Tibial nerve (tissue), 4 donors: ENCODE measurements around the gene DHRS4. TPM values are rescaled to one million over a fixed set of nuclear protein-coding genes. Genes with fewer than 3 reads are reported as not detected.

Experiments
- DNase-seq, 2 donors: peaks; one replicate each; pipeline ENCODE4 v3.0.0-alpha.2; 2019; ENCODE audit warnings: low spot score in 2 of 2
- H3K27ac ChIP-seq, 4 donors: fragments of 200-600 bp; sonication (generic) in 3 of 4; one replicate each; pipeline ENCODE4 v1.5.1; 2017 to 2019; ENCODE audit warnings: mild to moderate bottlenecking in 1 of 4
- H3K27me3 ChIP-seq, 2 donors: fragments of 200-600 bp; sonication (generic) in 1 of 2; one replicate each; pipeline versions ENCODE4 v1.5.1 to v1.6.0; 2017 to 2019
- H3K36me3 ChIP-seq, 3 donors: fragments of 200-600 bp; sonication (generic); one replicate each; pipeline ENCODE4 v1.5.1; 2018 to 2019
- H3K4me1 ChIP-seq, 4 donors: fragments of 200-600 bp; sonication (generic) in 3 of 4; one replicate each; pipeline ENCODE4 v1.5.1; 2017 to 2019
- H3K4me3 ChIP-seq, 4 donors: fragments of 200-600 bp; sonication (generic) in 3 of 4; one replicate each; pipeline ENCODE4 v1.5.1; 2017 to 2019; ENCODE audit warnings: mild to moderate bottlenecking in 1 of 4, moderate library complexity in 1 of 4
- H3K9me3 ChIP-seq, 4 donors: fragments of 200-600 bp; sonication (generic) in 3 of 4; one replicate each; pipeline ENCODE4 v1.5.1; 2017 to 2019
- EP300 ChIP-seq, 2 donors: sonication (generic); formaldehyde crosslinking; IDR thresholded peaks; one replicate each; pipeline ENCODE4 v1.6.1; 2017; ENCODE audit warnings: antibody characterized with exemption in 2 of 2, mild to moderate bottlenecking in 1 of 2
- POLR2A ChIP-seq, 2 donors: fragments of 450-650 bp; IDR thresholded peaks; one replicate each; pipeline ENCODE4 v1.6.1; 2017; ENCODE audit warnings: antibody characterized with exemption in 2 of 2, mild to moderate bottlenecking in 2 of 2, moderate library complexity in 2 of 2
- WGBS, 2 donors: methylation state at CpG; one replicate each; pipeline ENCODE4 v1.1.5; 2018; 5-methylcytosine and 5-hydroxymethylcytosine counted together
- total RNA-seq, 4 donors: library from RNA; depleted of rRNA; stranded (reverse); fragments of >200 nt; gene quantifications; one replicate each; pipeline ENCODE4 v1.1.0, GENCODE V29; 2016
- TF ChIP-seq, protein P1 (sequence below), 5 experiments: fragments of 200-600 bp in 3 of 5; fragments of 450-650 bp in 2 of 5; sonication (generic) in 3 of 5; IDR thresholded peaks; one replicate each; pipeline ENCODE4 v1.5.1; 2016 to 2019; ENCODE audit warnings: antibody characterized with exemption in 5 of 5, mild to moderate bottlenecking in 3 of 5, moderate library complexity in 2 of 5

DHRS4 gene
- total RNA-seq, 4 donors from 2014 or later = 28.8 to 61.5 (median 49.8) TPM

DNA sequence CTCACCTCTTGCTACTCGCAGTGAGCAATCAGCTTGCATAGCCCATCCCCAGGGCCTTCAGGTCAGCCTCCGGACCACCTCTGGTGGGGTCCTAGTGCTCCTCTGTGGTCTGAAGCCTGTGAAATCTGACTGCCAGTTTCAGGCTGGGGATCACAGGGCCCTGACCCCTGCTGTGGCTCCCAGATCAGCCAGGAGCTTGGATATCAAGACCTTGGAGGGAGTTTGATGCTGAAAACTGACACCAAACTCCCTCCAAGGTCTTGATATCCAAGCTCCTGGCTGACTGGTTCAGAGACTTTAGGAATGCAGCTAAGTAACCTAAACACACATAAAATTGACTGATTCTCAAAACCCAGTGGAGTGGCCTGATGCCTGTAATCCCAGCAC, 19.8 kb upstream of the DHRS4 start:
- WGBS, 2 donors = 17 to 56% methylated on average over 1 to 2 of the region's 2 CpGs
- no peaks in the 10 kb centered on the region for H3K27me3 ChIP-seq
- no peak for DNase-seq
- TF ChIP-seq EP300 (IDR thresholded peaks at IDR 0.05) (no peak), POLR2A (IDR thresholded peaks at IDR 0.05) (no peak)
- TF ChIP-seq, protein P1, sequence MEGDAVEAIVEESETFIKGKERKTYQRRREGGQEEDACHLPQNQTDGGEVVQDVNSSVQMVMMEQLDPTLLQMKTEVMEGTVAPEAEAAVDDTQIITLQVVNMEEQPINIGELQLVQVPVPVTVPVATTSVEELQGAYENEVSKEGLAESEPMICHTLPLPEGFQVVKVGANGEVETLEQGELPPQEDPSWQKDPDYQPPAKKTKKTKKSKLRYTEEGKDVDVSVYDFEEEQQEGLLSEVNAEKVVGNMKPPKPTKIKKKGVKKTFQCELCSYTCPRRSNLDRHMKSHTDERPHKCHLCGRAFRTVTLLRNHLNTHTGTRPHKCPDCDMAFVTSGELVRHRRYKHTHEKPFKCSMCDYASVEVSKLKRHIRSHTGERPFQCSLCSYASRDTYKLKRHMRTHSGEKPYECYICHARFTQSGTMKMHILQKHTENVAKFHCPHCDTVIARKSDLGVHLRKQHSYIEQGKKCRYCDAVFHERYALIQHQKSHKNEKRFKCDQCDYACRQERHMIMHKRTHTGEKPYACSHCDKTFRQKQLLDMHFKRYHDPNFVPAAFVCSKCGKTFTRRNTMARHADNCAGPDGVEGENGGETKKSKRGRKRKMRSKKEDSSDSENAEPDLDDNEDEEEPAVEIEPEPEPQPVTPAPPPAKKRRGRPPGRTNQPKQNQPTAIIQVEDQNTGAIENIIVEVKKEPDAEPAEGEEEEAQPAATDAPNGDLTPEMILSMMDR (IDR thresholded peaks at IDR 0.05) = no peak
- H3K4me3 ChIP-seq = no peak overlapping the region
- H3K36me3 ChIP-seq = no peaks in the 10 kb centered on the region
- peaks cover 0 to 17% (median 0%) of the 10 kb centered on the region in 4 donors for H3K4me1 ChIP-seq
- no peak overlapping the region for H3K27ac ChIP-seq
- no peaks in the 10 kb centered on the region for H3K9me3 ChIP-seq

DNA sequence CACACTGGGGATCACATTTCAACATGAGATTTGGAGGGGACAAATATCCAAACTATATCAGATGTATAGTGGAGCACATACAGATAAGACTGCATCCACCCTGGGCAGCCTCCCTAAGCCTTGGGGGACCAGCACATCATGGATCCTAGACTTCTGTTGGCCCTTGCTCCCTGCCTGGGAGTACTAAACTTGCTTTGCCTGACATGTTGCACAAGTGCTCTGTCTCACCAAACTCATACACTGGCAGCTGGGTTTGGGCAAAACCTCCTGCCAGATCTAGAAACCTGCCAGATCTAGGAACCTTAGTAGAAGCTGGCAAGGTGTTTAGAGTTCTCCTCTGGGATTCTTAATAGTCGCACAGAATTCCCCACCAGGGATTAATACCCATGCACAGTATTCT, 18.4 kb upstream of the DHRS4 start:
- peaks cover 0 to 10% (median 0%) of the 10 kb centered on the region in 3 donors for H3K36me3 ChIP-seq
- TF ChIP-seq, protein P1 (IDR thresholded peaks at IDR 0.05) = no peak
- TF ChIP-seq EP300 (IDR thresholded peaks at IDR 0.05) = no peak
- TF ChIP-seq POLR2A (IDR thresholded peaks at IDR 0.05) = no peak

DNA sequence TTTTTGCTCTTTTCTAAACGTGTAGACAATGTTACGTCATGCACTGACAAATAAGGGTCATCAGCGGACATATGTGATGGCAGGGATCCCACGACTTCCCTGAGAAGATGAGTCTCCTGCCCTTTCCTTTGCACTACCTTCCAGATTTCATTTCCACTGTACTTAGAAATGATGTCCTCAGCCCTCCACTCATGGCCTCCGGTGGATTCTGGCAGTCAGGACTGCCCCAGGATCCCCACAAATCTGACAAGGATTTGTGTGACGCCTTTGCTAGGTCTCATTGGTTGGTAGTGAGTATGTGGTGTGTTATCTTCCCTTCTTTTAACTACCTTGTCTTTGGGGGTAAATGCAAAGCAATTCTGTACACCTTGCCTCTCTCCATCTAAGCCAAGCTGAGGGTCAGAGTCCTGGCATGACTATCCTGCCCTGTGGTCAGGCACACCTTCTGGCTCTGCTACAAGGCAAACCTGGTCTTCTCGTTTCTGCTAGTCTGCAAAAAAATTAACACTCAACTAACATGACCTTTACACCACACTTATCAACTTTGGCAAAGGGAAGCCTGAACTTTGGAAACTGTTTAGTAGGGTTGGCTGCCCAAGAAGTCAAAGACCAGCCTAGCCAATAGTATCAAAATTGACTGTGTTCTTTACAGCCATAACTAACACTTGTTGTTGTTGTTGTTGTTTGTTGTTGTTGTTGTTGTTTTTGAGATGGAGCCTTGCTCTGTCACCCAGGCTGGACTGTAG, 17.3 kb upstream of the DHRS4 start:
- no peak for TF ChIP-seq EP300 (IDR thresholded peaks at IDR 0.05)
- TF ChIP-seq POLR2A (IDR thresholded peaks at IDR 0.05) = no peak
- TF ChIP-seq, protein P1 (IDR thresholded peaks at IDR 0.05) = no peak
- 80 to 85% methylated on average over 7 of the region's 7 CpGs for WGBS, 2 donors

More for the DNA sequence above, 18.4 kb upstream of the DHRS4 start:
- WGBS, 2 donors = 80 to 91% methylated on average over 1 of the region's 1 CpG
- no peak overlapping the region for H3K4me3 ChIP-seq
- H3K4me1 ChIP-seq = peaks cover 0 to 6% (median 0%) of the 10 kb centered on the region in 4 donors
- H3K9me3 ChIP-seq = no peaks in the 10 kb centered on the region
- DNase-seq = no peak
- no peak overlapping the region for H3K27ac ChIP-seq
- H3K27me3 ChIP-seq = no peaks in the 10 kb centered on the region

DNA sequence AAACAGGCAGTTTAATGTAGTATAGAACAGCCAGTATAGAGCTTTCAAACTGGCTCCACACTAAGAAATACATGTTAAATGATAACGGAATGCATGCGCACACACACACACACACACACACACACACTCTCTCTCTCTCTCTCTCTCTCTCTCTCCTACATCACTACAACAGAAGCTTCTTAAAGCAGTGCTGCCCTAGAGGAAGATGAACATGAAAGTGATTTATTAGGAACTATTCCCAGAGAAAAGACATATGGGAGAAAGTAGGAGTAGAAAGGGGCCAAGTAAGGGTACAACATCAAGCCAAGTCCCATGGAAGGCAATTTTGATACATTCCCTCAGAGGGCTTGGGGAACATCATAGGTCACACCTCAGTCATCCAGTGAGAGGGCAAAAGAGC, 16.4 kb upstream of the DHRS4 start:
- H3K4me1 ChIP-seq = no peaks in the 10 kb centered on the region
- H3K27me3 ChIP-seq = no peaks in the 10 kb centered on the region
- DNase-seq = no peak
- no peaks in the 10 kb centered on the region for H3K9me3 ChIP-seq
- H3K4me3 ChIP-seq = no peak overlapping the region
- no peak overlapping the region for H3K27ac ChIP-seq
- TF ChIP-seq, protein P1 (IDR thresholded peaks at IDR 0.05) = no peak
- TF ChIP-seq POLR2A (IDR thresholded peaks at IDR 0.05) (no peak), EP300 (IDR thresholded peaks at IDR 0.05) (no peak)
- H3K36me3 ChIP-seq = peaks cover 0 to 22% (median 0%) of the 10 kb centered on the region in 3 donors
- 48 to 71% methylated on average over 2 of the region's 2 CpGs for WGBS, 2 donors

More for the DNA sequence above, 17.3 kb upstream of the DHRS4 start:
- Histone ChIP-seq H3K4me3 (no peak overlapping the region), H3K36me3 (peaks cover 0 to 20% (median 0%) of the 10 kb centered on the region in 3 donors), H3K27ac (no peak overlapping the region), H3K4me1 (no peaks in the 10 kb centered on the region), H3K27me3 (no peaks in the 10 kb centered on the region), H3K9me3 (no peaks in the 10 kb centered on the region)
- no peak for DNase-seq

DNA sequence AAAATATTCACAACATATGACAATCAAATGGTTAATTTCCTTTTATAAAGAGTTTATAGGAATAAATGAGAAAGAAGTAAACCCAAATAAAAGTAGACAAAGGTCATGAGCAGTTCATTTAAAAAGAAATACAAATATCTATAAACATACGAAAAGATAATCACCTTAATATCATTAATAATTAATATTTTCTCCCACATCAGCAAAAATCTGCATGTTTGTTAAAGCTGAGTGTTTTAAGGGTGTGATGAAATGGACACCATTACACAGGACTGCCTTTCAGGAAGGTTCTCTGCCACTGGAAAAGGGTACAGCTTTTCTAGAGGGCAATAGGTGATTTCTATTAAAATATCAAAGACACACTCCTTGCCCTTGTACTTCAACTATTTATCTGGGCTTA, 14.7 kb upstream of the DHRS4 start:
- WGBS, 2 donors = 66 to 83% methylated on average over 1 of the region's 1 CpG
- Histone ChIP-seq H3K4me1 (no peaks in the 10 kb centered on the region), H3K36me3 (peaks cover 0 to 28% (median 0%) of the 10 kb centered on the region in 3 donors), H3K27ac (no peak overlapping the region), H3K27me3 (no peaks in the 10 kb centered on the region), H3K9me3 (no peaks in the 10 kb centered on the region), H3K4me3 (no peak overlapping the region)
- no peak for DNase-seq
- TF ChIP-seq EP300 (IDR thresholded peaks at IDR 0.05) = no peak
